ENCODE data around the gene LRMDA.

Gene LRMDA

DNA sequence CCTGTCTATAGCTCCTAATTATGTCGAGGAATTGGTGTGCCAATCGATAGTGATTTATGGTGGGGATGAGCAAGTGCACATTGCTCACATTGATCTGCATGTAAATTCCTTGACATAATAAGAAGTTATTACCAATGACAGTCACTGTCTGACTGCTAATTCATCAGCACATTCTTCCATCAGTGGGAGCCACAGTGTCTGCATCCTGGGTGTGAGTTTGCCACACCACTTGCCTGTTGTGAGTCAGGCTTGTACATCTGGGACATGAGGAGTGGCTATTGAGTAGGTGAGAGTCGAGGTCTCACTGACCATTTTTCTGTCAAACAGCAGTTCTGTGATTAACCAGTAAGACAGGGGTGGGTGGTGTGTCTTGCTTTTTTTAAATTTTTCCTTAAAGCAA lies 263.4 kb downstream of the LRMDA start:
- TF ChIP-seq, protein P1, sequence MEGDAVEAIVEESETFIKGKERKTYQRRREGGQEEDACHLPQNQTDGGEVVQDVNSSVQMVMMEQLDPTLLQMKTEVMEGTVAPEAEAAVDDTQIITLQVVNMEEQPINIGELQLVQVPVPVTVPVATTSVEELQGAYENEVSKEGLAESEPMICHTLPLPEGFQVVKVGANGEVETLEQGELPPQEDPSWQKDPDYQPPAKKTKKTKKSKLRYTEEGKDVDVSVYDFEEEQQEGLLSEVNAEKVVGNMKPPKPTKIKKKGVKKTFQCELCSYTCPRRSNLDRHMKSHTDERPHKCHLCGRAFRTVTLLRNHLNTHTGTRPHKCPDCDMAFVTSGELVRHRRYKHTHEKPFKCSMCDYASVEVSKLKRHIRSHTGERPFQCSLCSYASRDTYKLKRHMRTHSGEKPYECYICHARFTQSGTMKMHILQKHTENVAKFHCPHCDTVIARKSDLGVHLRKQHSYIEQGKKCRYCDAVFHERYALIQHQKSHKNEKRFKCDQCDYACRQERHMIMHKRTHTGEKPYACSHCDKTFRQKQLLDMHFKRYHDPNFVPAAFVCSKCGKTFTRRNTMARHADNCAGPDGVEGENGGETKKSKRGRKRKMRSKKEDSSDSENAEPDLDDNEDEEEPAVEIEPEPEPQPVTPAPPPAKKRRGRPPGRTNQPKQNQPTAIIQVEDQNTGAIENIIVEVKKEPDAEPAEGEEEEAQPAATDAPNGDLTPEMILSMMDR (IDR thresholded peaks at IDR 0.05; ENCODE audit: low read depth, low read length, missing control alignments) = no peak
- no peak for DNase-seq (ENCODE audit: low read depth)
- no peak overlapping the region for H3K4me3 ChIP-seq (ENCODE audit: low read depth, low read length)
- in situ Hi-C loops (cut with HindIII; ENCODE audit: low sequenced_read_pairs) = no loop called here

GRCh38 chr10:75695994-75696393 lies 264.6 kb downstream of the LRMDA start:
- TF ChIP-seq, protein P1 (IDR thresholded peaks at IDR 0.05; ENCODE audit: low read depth, low read length, missing control alignments) = no peak
- DNase-seq (ENCODE audit: low read depth) = no peak
- no peak overlapping the region for H3K4me3 ChIP-seq (ENCODE audit: low read depth, low read length)
- in situ Hi-C loops (cut with HindIII; ENCODE audit: low sequenced_read_pairs) = no loop called here

DNA sequence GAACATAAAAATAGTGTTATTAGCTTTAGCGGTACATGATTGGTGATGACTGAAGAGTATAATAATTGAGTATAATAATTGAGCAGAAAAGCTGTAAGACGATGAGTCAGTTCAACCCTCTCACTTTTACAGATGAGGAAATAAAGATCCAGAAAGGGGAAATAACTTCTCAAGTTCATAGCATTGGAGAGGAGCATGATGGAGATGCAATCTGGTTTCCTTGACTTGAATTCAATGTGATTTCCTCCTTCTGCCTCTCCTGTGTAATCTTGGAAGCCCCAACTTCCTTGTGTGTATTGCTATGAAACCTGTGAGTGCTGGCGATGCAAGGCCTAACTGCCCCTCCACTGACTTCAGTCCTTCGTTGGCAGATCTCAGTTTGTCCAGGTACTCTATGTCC lies 265.1 kb downstream of the LRMDA start:
- TF ChIP-seq, protein P1 (IDR thresholded peaks at IDR 0.05; ENCODE audit: low read depth, low read length, missing control alignments) = no peak
- in situ Hi-C loops (cut with HindIII; ENCODE audit: low sequenced_read_pairs) = no loop called here
- DNase-seq (ENCODE audit: low read depth) = no peak
- H3K4me3 ChIP-seq (ENCODE audit: low read depth, low read length) = no peak overlapping the region

DNA sequence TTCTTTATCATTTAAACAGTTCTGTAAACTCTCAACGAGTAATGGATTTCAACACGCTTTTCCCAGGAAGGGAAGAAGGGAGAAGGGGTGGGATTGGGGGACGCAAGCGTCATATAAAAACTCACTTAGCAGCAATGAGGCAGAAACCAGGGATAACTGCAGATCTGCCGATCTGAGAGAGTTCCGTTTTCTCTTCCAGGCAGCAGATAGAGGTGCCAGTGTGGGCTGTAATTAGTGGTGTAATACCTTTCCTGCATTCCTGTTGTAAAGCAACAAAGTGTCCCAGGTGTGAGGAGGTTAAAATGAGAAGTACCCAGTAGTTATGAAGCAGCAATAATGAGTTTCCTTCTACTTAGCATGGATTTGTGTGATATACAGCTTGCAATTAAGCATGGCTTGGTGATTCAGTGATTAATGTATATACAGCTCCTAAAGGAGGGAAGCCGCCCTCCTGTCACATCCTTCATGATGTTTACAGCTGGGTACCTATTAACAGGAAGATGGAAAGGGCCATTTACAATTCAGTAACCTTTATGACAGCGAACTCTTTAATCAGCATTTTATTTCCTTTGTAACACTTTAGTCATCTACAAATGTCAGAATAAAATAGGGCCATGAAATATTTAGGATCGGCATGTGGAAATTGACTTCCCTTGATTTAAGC lies 271.9 kb downstream of the LRMDA start:
- in situ Hi-C loops (cut with HindIII; ENCODE audit: low sequenced_read_pairs) = no loop called here
- TF ChIP-seq, protein P1 (IDR thresholded peaks at IDR 0.05; ENCODE audit: low read depth, low read length, missing control alignments) = no peak
- no peak overlapping the region for H3K4me3 ChIP-seq (ENCODE audit: low read depth, low read length)

GRCh38 chr10:75705426-75705825 lies 274.0 kb downstream of the LRMDA start:
- TF ChIP-seq, protein P1 (IDR thresholded peaks at IDR 0.05; ENCODE audit: low read depth, low read length, missing control alignments) = no peak
- DNase-seq (ENCODE audit: low read depth) = no peak
- in situ Hi-C loops (cut with HindIII; ENCODE audit: low sequenced_read_pairs) = no loop called here
- H3K4me3 ChIP-seq (ENCODE audit: low read depth, low read length) = no peak overlapping the region

More for the DNA sequence above, 271.9 kb downstream of the LRMDA start:
- DNase-seq (ENCODE audit: low read depth) = no peak

DNA sequence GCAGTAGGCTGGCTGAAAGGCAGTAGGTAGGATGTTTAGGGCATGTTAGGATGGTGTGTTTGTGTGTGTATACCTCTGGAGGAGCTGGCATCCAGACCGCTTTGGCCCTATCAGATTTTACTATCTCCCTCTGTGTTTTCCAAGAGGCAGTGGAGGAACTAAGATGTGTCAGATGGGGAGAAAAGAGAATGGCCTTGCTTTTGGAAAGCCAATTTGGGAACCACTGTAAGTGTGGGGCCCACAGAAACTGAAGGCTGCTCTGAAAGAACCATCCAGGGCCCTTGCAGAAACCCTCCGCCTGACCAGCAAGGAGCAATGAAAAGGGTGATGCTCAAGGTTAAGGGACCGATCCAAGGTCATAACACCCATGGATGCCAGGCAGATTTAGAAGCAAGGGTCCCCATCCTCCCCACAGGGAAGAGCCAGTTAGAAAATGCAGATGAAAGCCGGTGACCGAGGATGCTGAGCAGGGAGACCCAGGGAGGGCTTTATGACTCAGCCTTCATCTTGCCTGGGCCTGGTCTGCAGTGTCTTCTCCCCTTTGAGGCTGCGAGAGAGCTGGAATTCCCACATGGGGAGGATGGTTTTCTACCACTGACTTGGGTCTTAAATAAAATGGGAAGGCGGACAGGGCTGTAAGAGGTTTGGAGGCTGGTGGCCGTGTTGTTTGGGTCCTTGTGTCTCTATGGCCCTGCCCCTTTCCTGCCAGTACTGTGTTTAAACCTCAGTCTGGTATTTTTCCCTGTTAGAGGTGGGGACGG lies 275.8 kb downstream of the LRMDA start:
- TF ChIP-seq, protein P1 (IDR thresholded peaks at IDR 0.05; ENCODE audit: low read depth, low read length, missing control alignments) = no peak
- DNase-seq (ENCODE audit: low read depth) = no peak
- in situ Hi-C loops (cut with HindIII; ENCODE audit: low sequenced_read_pairs) = no loop called here

More for the DNA sequence above, 275.8 kb downstream of the LRMDA start:
- no peak overlapping the region for H3K4me3 ChIP-seq (ENCODE audit: low read depth, low read length)

Data from astrocyte of the cerebellum (primary cell).